ENCODE measurements around the gene ATP6V0A4. TPM values are rescaled to one million over a fixed set of nuclear protein-coding genes. Genes with fewer than 3 reads are reported as not detected.

Gene ATP6V0A4
- total RNA-seq, 1 donor = not detected

Other genes with a start within 250 kb of the ATP6V0A4 start
- gene SVOPL, start 96.8 kb downstream of the ATP6V0A4 start, total RNA-seq = 0.21 TPM
- not detected for gene TMEM213, start 202 bp downstream of the ATP6V0A4 start, total RNA-seq
- gene KIAA1549, start 183.2 kb upstream of the ATP6V0A4 start, total RNA-seq = 0.10 TPM
- gene ZC3HAV1L, start 237.8 kb upstream of the ATP6V0A4 start, total RNA-seq = 1.4 TPM

Data from mononuclear cell (primary cell).